Head of caudate nucleus (tissue), 42 donors: ENCODE measurements around the gene CHADL.
A peak's percentile ranks its signal among the peaks of the same experiment; 100 is the strongest.
"Not testable (repeated sequence)": the region's sequence is repeated elsewhere in the genome, so short reads cannot be mapped to it uniquely, and the experiment has no call there.

Experiments used
- DNase-seq, 42 donors: peaks; one replicate each; pipeline versions ENCODE4 v3.0.0 to v3.0.0-alpha.2; 2020 to 2021; ENCODE audit warnings: mixed read lengths in 7 of 42
- intact Hi-C: fragments of 100-400 bp; cut with DNase I; formaldehyde crosslinking; loops from one replicate; pipeline ENCODE4 v1.15.0; 2022

CHADL gene

GRCh38 chr22:41261541-41262249, 21.0 kb upstream of the CHADL start:
- intact Hi-C loops = no loop called here
- DNase-seq = no peak

- intact Hi-C loops = no loop called here
- DNase-seq = no peak
Measured at GRCh38 chr22:41260871-41261270, 20.1 kb upstream of the CHADL start.

- DNase-seq, intact Hi-C loops: not testable (repeated sequence)
Measured at GRCh38 chr22:41259756-41260155, 19.0 kb upstream of the CHADL start.

GRCh38 chr22:41257696-41258095, 17.0 kb upstream of the CHADL start:
- intact Hi-C loops = no loop called here
- DNase-seq = no peak

GRCh38 chr22:41256254-41257253, 15.8 kb upstream of the CHADL start:
- intact Hi-C loops = no loop called here
- DNase-seq = no peak

GRCh38 chr22:41254230-41254629, 13.5 kb upstream of the CHADL start:
- intact Hi-C loops = no loop called here
- no peak for DNase-seq

- DNase-seq = no peak
- intact Hi-C loops = no loop called here
Measured at GRCh38 chr22:41252365-41252764, 11.6 kb upstream of the CHADL start.

GRCh38 chr22:41250127-41250526, 9.4 kb upstream of the CHADL start:
- intact Hi-C loops = no loop called here
- no peak for DNase-seq

GRCh38 chr22:41249442-41249841, 8.7 kb upstream of the CHADL start:
- intact Hi-C loops = no loop called here

GRCh38 chr22:41248758-41249157, 8.0 kb upstream of the CHADL start:
- intact Hi-C loops = no loop called here
- no peak for DNase-seq

More at GRCh38 chr22:41249442-41249841, 8.7 kb upstream of the CHADL start:
- no peak for DNase-seq

GRCh38 chr22:41248314-41248713, 7.6 kb upstream of the CHADL start:
- DNase-seq = no peak
- intact Hi-C loops = no loop called here

GRCh38 chr22:41247703-41248102, 7.0 kb upstream of the CHADL start:
- intact Hi-C loops = no loop called here
- peak in 1 of 42 donors; percentile 54 for DNase-seq

- intact Hi-C loops = no loop called here
- no peak for DNase-seq
Measured at GRCh38 chr22:41245917-41246499, 5.3 kb upstream of the CHADL start.

GRCh38 chr22:41243361-41243760, 2.6 kb upstream of the CHADL start:
- no peak for DNase-seq
- intact Hi-C loops = no loop called here

GRCh38 chr22:41242396-41243117, 1.8 kb upstream of the CHADL start:
- DNase-seq = no peak
- intact Hi-C loops = no loop called here

- DNase-seq = no peak
- intact Hi-C loops = no loop called here
Measured at GRCh38 chr22:41241133-41241676, 474 bp upstream of the CHADL start.

- peak in 36 of 42 donors; percentile 28 to 78 (median 56) for DNase-seq
- intact Hi-C loops = loop anchor here (10.0 kb wide), 1 partner anchor 45 kb away; the partner anchor contains the start of gene RANGAP1
Measured at GRCh38 chr22:41239443-41240128, 1.1 kb downstream of the CHADL start.
